HepG2 (cell line): ENCODE measurements around the gene BMP6. TPM values are rescaled to one million over a fixed set of nuclear protein-coding genes. Genes with fewer than 3 reads are reported as not detected.

ENCODE experiments used
- ATAC-seq: fragments of 200-7000 bp; cut with Tn5 transposase; 3 replicates; pipeline ENCODE4 v1.9.1; 2020; ENCODE audit warnings: mild to moderate bottlenecking, moderate library complexity
- BruUV-seq: library from RNA; stranded (reverse); fragments of 400-500 nt; replicated peaks from 2 replicates; lab custom pipeline; 2021; lab: Mats Ljungman, UMichigan
- CTCF ChIA-PET: fragments of 300-600 bp; formaldehyde crosslinking; extraction: SDS; loops from one replicate; lab custom pipeline; 2021; ENCODE audit warnings: low total read pairs, inconsistent platforms, low intra/inter-chr PET ratio; lab: Yijun Ruan, JAX
- POLR2A ChIA-PET: fragments of 350-600 bp; sonication (Branson Sonifier 250); formaldehyde crosslinking; loops from one replicate; lab custom pipeline; 2020; ENCODE audit warnings: antibody characterized with exemption, inconsistent platforms; lab: Yijun Ruan, JAX
- DNase-seq: peaks from one replicate; pipeline ENCODE4 v3.0.0-alpha.2; 2015; ENCODE audit warnings: low spot score
- FAIRE-seq: peaks from 3 replicates; lab custom pipeline; 2011; peaks lifted over from hg19 to GRCh38; lab: Jason Lieb, UNC
- H2AFZ ChIP-seq: one replicate; pipeline ENCODE4 v1.6.1; 2011; ENCODE audit warnings: low read length, inconsistent platforms
- H3K27ac ChIP-seq: fragments of 300-600 bp; 3 replicates; pipeline ENCODE4 v1.8.0; 2011; ENCODE audit warnings: mixed run types, mild to moderate bottlenecking, mixed read lengths, low read length, inconsistent platforms; ENCODE audit not compliant: insufficient read depth; ENCODE audit errors: extremely low read length
- H3K27me3 ChIP-seq, 2 experiments: fragments of 200-600 bp in 1 of 2; 2 replicates in 1 of 2; 3 replicates in 1 of 2; pipeline versions ENCODE4 v1.6.0 to v1.8.0; 2011; ENCODE audit warnings: low read length in 2 of 2, mild to moderate bottlenecking in 2 of 2, moderate library complexity in 2 of 2, inconsistent platforms in 1 of 2; ENCODE audit not compliant: insufficient read depth in 2 of 2, control insufficient read depth in 1 of 2
- H3K36me3 ChIP-seq, 2 experiments: fragments of 200-600 bp in 1 of 2; replicated peaks in 1 of 2; 2 replicates in 1 of 2; 3 replicates in 1 of 2; pipeline versions ENCODE4 v1.5.1 to v1.8.0; 2011; ENCODE audit warnings: low read length in 2 of 2, inconsistent platforms in 1 of 2; ENCODE audit not compliant: insufficient read depth in 2 of 2, control insufficient read depth in 1 of 2
- H3K4me1 ChIP-seq: 2 replicates; pipeline ENCODE4 v1.5.1; 2012; ENCODE audit warnings: low read length, inconsistent platforms; ENCODE audit not compliant: insufficient read depth
- H3K4me2 ChIP-seq: 2 replicates; pipeline ENCODE4 v1.6.0; 2011; ENCODE audit warnings: low read depth, low read length, inconsistent platforms
- H3K4me3 ChIP-seq, 3 experiments: fragments of 200-600 bp in 1 of 3; sonication (generic), shearing (Covaris generic) in 1 of 3; replicated peaks in 1 of 3; 2 replicates each; pipeline ENCODE4 v1.5.1; 2011 to 2016; ENCODE audit warnings: low read length in 3 of 3, inconsistent platforms in 2 of 3, low read depth in 2 of 3, mild to moderate bottlenecking in 2 of 3, control low read depth in 1 of 3, mixed read lengths in 1 of 3; ENCODE audit not compliant: insufficient read depth in 1 of 3
- H3K79me2 ChIP-seq: one replicate; pipeline ENCODE4 v1.6.1; 2011; ENCODE audit warnings: low read length, inconsistent platforms; ENCODE audit not compliant: insufficient read depth
- H3K9ac ChIP-seq: 2 replicates; pipeline ENCODE4 v1.6.0; 2011; ENCODE audit warnings: mild to moderate bottlenecking, low read depth, low read length, inconsistent platforms; ENCODE audit not compliant: insufficient read depth
- H3K9me3 ChIP-seq: 2 replicates; pipeline ENCODE4 v1.5.1; 2012; ENCODE audit warnings: mild to moderate bottlenecking, low read length
- H4K20me1 ChIP-seq: 2 replicates; pipeline ENCODE4 v1.6.0; 2011; ENCODE audit warnings: inconsistent platforms, mild to moderate bottlenecking, low read length, moderate library complexity; ENCODE audit not compliant: insufficient read depth
- ELF4 ChIP-seq: sonication (generic); formaldehyde crosslinking; IDR thresholded peaks from 2 replicates; pipeline ENCODE4 v1.5.0; 2020; ENCODE audit warnings: missing genetic modification reagents, mild to moderate bottlenecking, moderate library complexity, borderline replicate concordance
- FOXO1 ChIP-seq: sonication (generic); formaldehyde crosslinking; IDR thresholded peaks from 2 replicates; pipeline ENCODE4 v1.4.0; 2020; ENCODE audit warnings: missing genetic modification reagents
- ONECUT2 ChIP-seq: sonication (generic); formaldehyde crosslinking; IDR thresholded peaks from 2 replicates; pipeline ENCODE4 v1.4.0; 2020; ENCODE audit warnings: missing genetic modification reagents
- PLRG1 ChIP-seq: fragments of 450-650 bp; conservative IDR thresholded peaks from 2 replicates; pipeline ENCODE4 v1.6.1; 2016
- POGZ ChIP-seq: sonication (generic); formaldehyde crosslinking; IDR thresholded peaks from 2 replicates; pipeline ENCODE4 v1.4.0; 2020; ENCODE audit warnings: mild to moderate bottlenecking, missing genetic modification reagents
- RXRA ChIP-seq: sonication (generic); formaldehyde crosslinking; IDR thresholded peaks from 2 replicates; pipeline ENCODE4 v1.5.1; 2020; ENCODE audit warnings: missing genetic modification reagents
- SOX6 ChIP-seq, 2 experiments: fragments of 450-650 bp in 1 of 2; sonication (generic) in 1 of 2; formaldehyde crosslinking in 1 of 2; IDR thresholded peaks; 2 replicates each; pipeline versions ENCODE4 v1.4.0 to v1.6.1; 2017 to 2020; ENCODE audit warnings: antibody characterized with exemption in 1 of 2, mild to moderate bottlenecking in 1 of 2, missing genetic modification reagents in 1 of 2
- SRF ChIP-seq: IDR thresholded peaks from 2 replicates; pipeline ENCODE4 v1.6.1; 2011; ENCODE audit warnings: mild to moderate bottlenecking, low read depth, low read length, moderate library complexity
- ZNF12 ChIP-seq: sonication (generic); formaldehyde crosslinking; IDR thresholded peaks from 2 replicates; pipeline ENCODE4 v1.5.0; 2020; ENCODE audit warnings: missing genetic modification reagents
- ZNF136 ChIP-seq: sonication (generic); formaldehyde crosslinking; IDR thresholded peaks from 2 replicates; pipeline ENCODE4 v1.8.1; 2022; ENCODE audit warnings: low read depth, mild to moderate bottlenecking, moderate library complexity, missing genetic modification reagents
- ZNF264 ChIP-seq: sonication (generic); formaldehyde crosslinking; IDR thresholded peaks from 2 replicates; pipeline ENCODE4 v1.4.0; 2020; ENCODE audit warnings: missing genetic modification reagents
- ZNF660 ChIP-seq: sonication (generic); formaldehyde crosslinking; IDR thresholded peaks from 2 replicates; pipeline ENCODE4 v1.5.1; 2020; ENCODE audit warnings: mild to moderate bottlenecking, low read depth, missing genetic modification reagents, borderline replicate concordance
- WGBS: methylation state at CpG from one replicate; pipeline ENCODE4 v1.1.6; 2017; ENCODE audit warnings: low lambda C conversion rate; 5-methylcytosine and 5-hydroxymethylcytosine counted together
- in situ Hi-C: cut with HindIII; loops from 2 replicates; pipeline ENCODE4 v1.10.0; 2017; ENCODE audit warnings: low pct_unique_long_range_greater_than_20kb; ENCODE audit not compliant: extremely low pct_ligation_motif_present
- intact Hi-C: fragments of 100-400 bp; cut with micrococcal nuclease; formaldehyde crosslinking; loops from one replicate; pipeline ENCODE4 v1.10.0; 2022; ENCODE audit not compliant: unreplicated experiment
- polyA plus RNA-seq, 8 experiments: library from polyadenylated mRNA; depleted of rRNA in 3 of 8; stranded (reverse) in 7 of 8; unstranded in 1 of 8; fragments of >200 nt; fragmentation: Illumina TruSeq in 4 of 8; extraction: Trizol in 4 of 8; gene quantifications; 2 replicates each; pipeline versions ENCODE4 v1.2.1 to v1.2.3, GENCODE V29; 2011 to 2016; ENCODE audit warnings: low read depth in 4 of 8, missing spikeins in 1 of 8, mixed read lengths in 1 of 8; ENCODE audit not compliant: insufficient read depth in 1 of 8
- total RNA-seq, 5 experiments: library from RNA; depleted of rRNA; stranded (reverse); fragments of >200 nt; fragmentation: Illumina TruSeq; extraction: Trizol; gene quantifications; 2 replicates each; pipeline ENCODE4 v1.2.3, GENCODE V29; 2016; ENCODE audit warnings: low read depth in 1 of 5
- TF ChIP-seq, protein P1 (sequence below): IDR thresholded peaks from 2 replicates; pipeline ENCODE4 v1.6.1; 2016; ENCODE audit warnings: mild to moderate bottlenecking
- TF ChIP-seq, protein P2 (sequence below): sonication (generic); formaldehyde crosslinking; IDR thresholded peaks from 2 replicates; pipeline ENCODE4 v1.5.1; 2020; ENCODE audit warnings: mild to moderate bottlenecking, missing genetic modification reagents, moderate library complexity
- TF ChIP-seq, protein P3 (sequence below): sonication (generic); formaldehyde crosslinking; IDR thresholded peaks from 2 replicates; pipeline ENCODE4 v1.5.0; 2020; ENCODE audit warnings: missing genetic modification reagents, mild to moderate bottlenecking, borderline replicate concordance

The BMP6 gene
- total and polyA plus RNA-seq, 2 of the 13 experiments (the other 11 are each of a cell fraction or from before 2014, with no cell fraction given) = 0.09 to 0.18 TPM

- FAIRE-seq = peak; percentile 83
- WGBS = 0% methylated on average over 5 of the region's 5 CpGs
- Histone ChIP-seq H3K36me3 (no peaks in the 10 kb centered on the region), H3K4me3 (peak overlapping the region in 1 of 3 experiments; percentile 24; a peak in 1 of 6 replicates), H3K9me3 (no peaks in the 10 kb centered on the region), H4K20me1 (no peaks in the 10 kb centered on the region), H2AFZ (no peak overlapping the region), H3K9ac (no peak overlapping the region), H3K79me2 (no peaks in the 10 kb centered on the region), H3K4me2 (peak overlapping the region; percentile 48), H3K27me3 (no peaks in the 10 kb centered on the region), H3K4me1 (peaks cover 52% of the 10 kb centered on the region), H3K27ac (no peak overlapping the region)
- POLR2A ChIA-PET = interaction anchor here (1.0 to 1.7 kb wide), 3 partner anchors 10 to 146 kb away, joined by 4 to 7 read pairs (median 6); partner anchors contain the start of gene BLOC1S5
- in situ Hi-C loops = no loop called here
- DNase-seq = peak; percentile 71
- CTCF ChIA-PET = no interaction called here
- no TSS peak for BruUV-seq
- intact Hi-C loops = loop anchor here (2.0 kb wide), 1 partner anchor 57 kb away; no protein-coding TSS in a partner anchor
- ATAC-seq = peak; percentile 93
- TF ChIP-seq, protein P1, sequence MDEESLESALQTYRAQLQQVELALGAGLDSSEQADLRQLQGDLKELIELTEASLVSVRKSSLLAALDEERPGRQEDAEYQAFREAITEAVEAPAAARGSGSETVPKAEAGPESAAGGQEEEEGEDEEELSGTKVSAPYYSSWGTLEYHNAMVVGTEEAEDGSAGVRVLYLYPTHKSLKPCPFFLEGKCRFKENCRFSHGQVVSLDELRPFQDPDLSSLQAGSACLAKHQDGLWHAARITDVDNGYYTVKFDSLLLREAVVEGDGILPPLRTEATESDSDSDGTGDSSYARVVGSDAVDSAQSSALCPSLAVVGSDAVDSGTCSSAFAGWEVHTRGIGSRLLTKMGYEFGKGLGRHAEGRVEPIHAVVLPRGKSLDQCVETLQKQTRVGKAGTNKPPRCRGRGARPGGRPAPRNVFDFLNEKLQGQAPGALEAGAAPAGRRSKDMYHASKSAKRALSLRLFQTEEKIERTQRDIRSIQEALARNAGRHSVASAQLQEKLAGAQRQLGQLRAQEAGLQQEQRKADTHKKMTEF (CRISPR knock-in tag) = 0 out of 2 replicates have a peak, but pooled peaks have one; percentile 23
- TF ChIP-seq ZNF136 (no peak), RXRA (CRISPR knock-in tag) (peak; percentile 45; the same call in 1 of the 2 replicates), PLRG1 (no peak), ONECUT2 (CRISPR knock-in tag) (no peak), ELF4 (no peak), FOXO1 (CRISPR knock-in tag) (no peak), ZNF264 (CRISPR knock-in tag) (peak; percentile 86), ZNF12 (CRISPR knock-in tag) (peak; percentile 67; the same call in 1 of the 2 replicates), POGZ (CRISPR knock-in tag) (no peak), ZNF660 (no peak), SOX6 (IDR thresholded peaks at IDR 0.05) (no peak), SOX6 (CRISPR knock-in tag; IDR thresholded peaks at IDR 0.05) (peak; percentile 27; the same call in 1 of the 2 replicates), SRF (no peak)
- TF ChIP-seq, protein P2, sequence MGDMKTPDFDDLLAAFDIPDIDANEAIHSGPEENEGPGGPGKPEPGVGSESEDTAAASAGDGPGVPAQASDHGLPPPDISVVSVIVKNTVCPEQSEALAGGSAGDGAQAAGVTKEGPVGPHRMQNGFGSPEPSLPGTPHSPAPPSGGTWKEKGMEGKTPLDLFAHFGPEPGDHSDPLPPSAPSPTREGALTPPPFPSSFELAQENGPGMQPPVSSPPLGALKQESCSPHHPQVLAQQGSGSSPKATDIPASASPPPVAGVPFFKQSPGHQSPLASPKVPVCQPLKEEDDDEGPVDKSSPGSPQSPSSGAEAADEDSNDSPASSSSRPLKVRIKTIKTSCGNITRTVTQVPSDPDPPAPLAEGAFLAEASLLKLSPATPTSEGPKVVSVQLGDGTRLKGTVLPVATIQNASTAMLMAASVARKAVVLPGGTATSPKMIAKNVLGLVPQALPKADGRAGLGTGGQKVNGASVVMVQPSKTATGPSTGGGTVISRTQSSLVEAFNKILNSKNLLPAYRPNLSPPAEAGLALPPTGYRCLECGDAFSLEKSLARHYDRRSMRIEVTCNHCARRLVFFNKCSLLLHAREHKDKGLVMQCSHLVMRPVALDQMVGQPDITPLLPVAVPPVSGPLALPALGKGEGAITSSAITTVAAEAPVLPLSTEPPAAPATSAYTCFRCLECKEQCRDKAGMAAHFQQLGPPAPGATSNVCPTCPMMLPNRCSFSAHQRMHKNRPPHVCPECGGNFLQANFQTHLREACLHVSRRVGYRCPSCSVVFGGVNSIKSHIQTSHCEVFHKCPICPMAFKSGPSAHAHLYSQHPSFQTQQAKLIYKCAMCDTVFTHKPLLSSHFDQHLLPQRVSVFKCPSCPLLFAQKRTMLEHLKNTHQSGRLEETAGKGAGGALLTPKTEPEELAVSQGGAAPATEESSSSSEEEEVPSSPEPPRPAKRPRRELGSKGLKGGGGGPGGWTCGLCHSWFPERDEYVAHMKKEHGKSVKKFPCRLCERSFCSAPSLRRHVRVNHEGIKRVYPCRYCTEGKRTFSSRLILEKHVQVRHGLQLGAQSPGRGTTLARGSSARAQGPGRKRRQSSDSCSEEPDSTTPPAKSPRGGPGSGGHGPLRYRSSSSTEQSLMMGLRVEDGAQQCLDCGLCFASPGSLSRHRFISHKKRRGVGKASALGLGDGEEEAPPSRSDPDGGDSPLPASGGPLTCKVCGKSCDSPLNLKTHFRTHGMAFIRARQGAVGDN = peak; percentile 24; the same call in 1 of the 2 replicates
- TF ChIP-seq, protein P3, sequence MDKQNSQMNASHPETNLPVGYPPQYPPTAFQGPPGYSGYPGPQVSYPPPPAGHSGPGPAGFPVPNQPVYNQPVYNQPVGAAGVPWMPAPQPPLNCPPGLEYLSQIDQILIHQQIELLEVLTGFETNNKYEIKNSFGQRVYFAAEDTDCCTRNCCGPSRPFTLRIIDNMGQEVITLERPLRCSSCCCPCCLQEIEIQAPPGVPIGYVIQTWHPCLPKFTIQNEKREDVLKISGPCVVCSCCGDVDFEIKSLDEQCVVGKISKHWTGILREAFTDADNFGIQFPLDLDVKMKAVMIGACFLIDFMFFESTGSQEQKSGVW (CRISPR knock-in tag) = no peak
These were observed 191.8 kb downstream of the BMP6 start for GRCh38 chr6:7917729-7918128.
